DMS79 treated with DMSO at 0.1 percent for 48 hours (cell line): ENCODE data around the gene RRBP1.

ENCODE experiments used
- DNase-seq: peaks from one replicate; lab custom pipeline; 2025; lab: John Stamatoyannopoulos, UW

The RRBP1 gene

GRCh38 chr20:17611540-17612286, 70.3 kb downstream of the RRBP1 start:
- DNase-seq, result no peak

- DNase-seq, result no peak
Observed at GRCh38 chr20:17611290-17611539, 70.8 kb downstream of the RRBP1 start.

DNA sequence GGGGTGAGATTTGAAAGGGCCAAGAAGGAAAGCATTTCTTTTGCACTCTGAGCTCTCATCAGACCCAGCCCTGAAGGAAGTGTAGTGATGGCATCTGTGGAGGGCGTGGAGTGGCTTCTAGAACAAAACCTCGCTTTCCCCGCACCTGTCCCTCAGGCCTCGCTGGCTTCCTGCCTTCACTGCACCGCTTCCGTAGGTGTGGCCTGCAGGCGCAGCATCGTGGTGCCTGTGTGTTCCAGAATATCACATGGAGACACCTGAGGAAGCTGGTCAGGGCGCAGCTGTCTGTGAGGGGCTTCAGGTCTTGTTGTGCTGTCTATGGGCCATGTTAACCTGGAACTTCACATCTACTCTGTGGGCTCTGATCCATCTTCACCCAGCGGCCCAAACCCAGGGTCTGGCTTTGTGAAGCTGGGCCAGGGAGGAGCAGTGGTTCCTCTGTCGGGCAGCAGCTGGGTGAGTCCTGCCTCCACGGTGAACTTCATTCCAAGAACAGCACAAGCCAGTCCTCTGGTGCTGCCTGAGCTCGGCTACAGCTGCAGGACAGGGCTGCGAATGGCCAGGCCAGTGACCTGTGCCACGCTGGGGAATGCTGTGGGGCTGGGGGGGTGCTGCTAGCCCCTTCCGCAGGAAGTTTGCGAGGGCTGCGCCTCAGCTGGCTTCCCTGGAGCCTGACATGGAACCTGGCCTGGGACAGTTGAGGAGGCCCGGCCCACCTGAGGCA, 71.3 kb downstream of the RRBP1 start:
- DNase-seq, result no peak

GRCh38 chr20:17609811-17610377, 72.1 kb downstream of the RRBP1 start:
- DNase-seq, result no peak

DNA sequence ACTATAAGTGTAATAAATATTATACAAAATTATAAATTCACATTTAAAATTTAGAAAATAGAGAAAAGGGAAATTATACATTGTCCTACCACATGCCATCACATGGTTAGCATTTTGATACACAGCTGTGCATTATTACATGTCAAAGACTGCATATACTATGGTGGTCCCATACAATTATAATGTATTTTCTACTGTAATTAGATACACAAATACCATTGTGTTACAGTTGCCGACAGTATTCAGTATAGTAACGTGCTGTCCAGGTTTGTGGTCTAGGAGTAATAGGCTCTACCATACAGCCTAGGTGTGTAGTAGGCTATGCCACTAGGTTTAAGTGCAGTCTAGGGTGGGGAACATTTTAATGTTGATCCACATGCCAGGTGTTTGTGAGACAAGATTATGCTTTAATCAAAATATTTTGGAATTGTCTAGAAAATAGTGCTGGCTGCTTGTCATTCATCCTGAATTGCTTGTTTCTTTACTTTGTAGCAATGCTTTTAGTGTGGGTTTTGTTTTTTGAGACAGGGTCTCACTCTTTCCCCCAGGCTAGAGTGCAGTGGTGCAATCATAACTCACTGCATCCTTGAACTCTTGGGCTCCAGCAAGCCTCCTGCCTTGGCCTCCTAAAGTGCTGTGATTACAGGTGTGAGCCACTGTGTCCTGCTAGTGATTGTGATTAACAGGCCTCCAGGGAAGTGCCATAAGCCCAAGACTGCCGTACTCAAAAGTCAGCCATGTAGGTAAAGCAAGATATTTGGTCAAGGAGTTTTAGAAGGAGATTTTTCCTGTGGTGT, 73.1 kb downstream of the RRBP1 start:
- DNase-seq, result no peak

GRCh38 chr20:17606001-17606400, 76.0 kb downstream of the RRBP1 start:
- DNase-seq, result no peak

DNA sequence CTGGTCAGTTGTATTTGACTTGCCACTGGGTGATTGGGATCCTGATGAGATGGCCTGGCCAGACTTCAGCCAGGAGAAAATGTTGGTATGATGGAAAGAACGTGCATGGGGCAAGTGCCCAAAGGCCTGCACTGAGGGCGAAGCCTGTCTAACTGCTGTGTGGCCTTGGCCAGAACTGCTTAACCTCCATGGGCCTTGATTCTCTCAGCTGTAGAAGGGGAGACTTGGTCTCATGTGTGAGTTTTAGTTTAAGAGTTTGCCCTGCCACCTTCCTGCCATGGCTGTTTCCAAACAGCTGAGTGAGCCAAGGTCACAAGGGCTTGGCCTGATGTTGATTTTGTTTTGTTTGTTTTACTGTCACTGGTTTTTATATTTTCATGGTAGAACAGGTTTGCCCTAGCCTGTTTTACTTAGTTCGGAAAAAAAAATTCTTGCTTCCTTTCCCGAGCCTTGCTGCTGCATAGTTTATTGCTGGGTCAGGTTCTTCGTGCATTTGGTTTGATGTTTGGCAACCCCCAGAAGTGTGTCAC, 76.8 kb downstream of the RRBP1 start:
- DNase-seq, result no peak

DNA sequence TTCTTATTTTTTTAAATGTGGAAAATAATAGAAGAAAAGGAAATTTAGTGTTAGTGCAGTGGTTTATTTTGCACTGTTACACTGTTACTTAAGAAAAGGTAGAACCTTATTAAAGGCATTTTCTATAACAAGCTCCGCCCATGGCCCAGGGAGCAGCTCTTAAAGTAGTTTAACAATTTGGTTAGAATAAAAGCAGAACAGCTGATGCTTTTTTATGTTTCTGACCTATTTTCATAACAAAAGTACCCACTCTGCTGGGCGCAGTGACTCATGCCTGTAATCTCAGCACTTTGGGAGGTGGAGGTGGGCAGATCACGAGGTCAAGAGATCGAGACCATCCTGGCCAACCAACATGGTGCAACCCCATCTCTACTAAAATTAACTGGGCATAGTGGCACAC, 79.5 kb downstream of the RRBP1 start:
- no peak for DNase-seq

DNA sequence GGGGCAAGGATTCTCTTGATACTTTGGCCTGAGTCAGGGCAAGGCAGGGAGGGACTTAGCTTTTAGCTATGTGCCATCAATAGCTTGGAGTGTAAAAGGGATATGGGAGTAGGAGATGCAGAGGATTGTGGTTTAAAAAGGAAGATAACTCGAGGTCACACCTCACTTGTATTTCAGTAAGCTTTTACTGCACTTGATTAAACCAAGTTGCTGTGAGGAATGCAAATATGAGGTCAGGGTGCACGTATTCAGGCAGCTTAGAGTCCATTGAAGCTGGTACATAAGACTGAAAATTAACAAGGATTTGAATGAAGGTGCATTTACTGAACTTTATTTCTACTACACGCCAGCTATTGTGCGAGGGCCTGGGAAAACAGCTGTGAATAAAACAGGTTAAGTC, 80.1 kb downstream of the RRBP1 start:
- no peak for DNase-seq

DNA sequence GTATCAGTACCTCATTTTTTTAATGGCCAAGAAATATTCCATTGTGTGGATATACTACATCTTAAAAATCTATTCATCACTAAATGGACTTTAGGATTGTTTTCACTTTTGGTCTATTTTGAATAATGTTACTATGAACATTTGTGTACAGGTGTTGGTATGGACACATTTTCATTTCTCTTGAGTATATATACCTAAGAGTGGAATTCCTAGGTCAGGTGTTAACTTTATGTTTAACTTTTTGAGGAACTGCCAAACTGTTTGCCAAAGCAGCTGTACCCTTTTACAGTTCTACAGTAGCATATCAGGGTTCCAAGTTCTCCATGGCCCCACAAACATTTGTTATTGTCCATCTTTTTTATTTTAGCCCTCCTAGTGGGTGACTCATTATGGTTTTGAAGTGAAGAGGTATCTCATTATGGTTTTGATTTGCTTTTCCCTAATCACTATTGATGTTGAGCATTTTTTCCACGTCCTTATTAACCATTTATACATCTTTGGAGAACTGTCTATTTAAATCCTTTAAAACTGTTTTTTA, 84.0 kb downstream of the RRBP1 start:
- DNase-seq, result no peak

GRCh38 chr20:17595856-17596255, 86.2 kb downstream of the RRBP1 start:
- DNase-seq, result no peak

DNA sequence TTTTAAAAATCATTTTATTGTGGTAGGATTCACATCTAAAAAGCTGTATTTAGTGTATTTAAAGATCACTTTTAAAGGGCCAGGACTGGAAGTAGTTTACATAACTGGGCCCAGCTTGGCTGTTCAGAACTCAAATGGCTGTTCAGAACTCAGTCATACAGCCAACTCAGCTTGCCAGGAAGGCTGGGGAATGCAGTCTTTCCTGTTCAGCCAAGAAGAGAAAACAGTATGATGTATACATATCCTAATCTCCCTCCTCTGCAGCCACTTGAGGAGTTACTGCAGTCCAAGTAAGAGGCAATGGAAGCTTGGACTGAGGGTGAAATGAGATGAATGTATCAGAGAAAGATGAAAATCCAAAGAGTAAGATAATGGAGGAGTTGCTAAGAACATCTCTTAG, 87.6 kb downstream of the RRBP1 start:
- no peak for DNase-seq

DNA sequence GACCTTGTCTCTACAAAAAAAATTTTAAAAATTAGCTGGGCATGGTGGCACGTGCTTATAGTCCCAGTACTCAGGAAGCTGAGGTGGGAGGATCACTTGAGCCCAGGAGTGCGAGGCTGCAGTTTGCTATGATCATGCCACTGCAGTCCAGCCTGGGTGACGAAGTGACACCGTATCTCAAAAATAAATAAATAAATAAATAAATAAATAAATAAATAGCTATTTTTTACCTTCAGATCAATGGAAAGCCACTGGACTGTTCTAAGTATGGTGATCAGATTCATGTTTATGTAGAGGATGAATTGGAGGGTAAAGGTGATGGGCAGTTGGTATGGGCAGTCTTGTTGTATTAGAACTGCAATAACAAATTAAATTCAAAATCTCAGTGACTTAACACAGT, 88.1 kb downstream of the RRBP1 start:
- no peak for DNase-seq

DNA sequence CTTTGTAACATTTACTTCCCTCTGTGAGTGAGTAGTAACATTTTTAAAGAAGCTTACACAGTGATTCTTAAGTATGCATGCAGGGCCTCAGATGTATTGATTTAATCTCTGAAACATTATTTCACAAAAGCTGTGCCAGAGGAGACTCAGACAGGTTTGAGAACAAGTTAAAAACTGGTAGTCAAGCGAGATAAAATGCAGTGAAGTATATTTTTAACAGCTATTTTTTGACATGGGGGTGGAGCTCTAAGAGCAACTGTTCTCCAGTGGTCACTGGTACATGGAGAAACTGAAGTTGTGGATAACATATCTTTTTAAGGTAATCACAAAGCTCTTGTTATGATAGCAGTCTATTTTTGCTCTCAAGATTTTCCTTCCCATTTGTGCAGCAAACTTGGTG, 91.8 kb downstream of the RRBP1 start:
- DNase-seq, result no peak

- DNase-seq, result no peak
Observed at GRCh38 chr20:17589161-17589834, 92.7 kb downstream of the RRBP1 start.

- no peak for DNase-seq
Observed at GRCh38 chr20:17587824-17588223, 94.2 kb downstream of the RRBP1 start.

DNA sequence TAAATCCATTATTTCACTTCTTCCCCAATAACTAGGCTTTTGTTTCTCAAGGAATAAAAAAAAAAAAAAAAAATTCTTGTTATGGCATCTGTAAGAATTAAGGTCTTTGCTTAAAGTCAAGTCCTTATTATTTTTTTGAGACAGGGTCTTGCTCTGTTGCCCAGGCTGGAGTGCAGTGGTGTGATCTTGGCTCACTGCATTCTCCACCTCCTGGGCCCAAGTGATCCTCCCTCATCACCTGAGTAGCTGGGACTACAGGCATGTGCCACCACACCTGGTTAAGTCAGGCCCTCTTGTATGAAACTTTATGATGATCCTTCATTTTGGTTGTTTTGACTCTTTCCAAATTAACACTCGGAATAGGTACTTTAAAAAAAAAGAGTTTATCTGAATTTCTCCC, 94.9 kb downstream of the RRBP1 start:
- no peak for DNase-seq

- no peak for DNase-seq
Observed at GRCh38 chr20:17586250-17586649, 95.8 kb downstream of the RRBP1 start.

- no peak for DNase-seq
Observed at GRCh38 chr20:17584689-17585088, 97.4 kb downstream of the RRBP1 start.

- DNase-seq, result no peak
Observed at GRCh38 chr20:17583126-17583525, 98.9 kb downstream of the RRBP1 start.

- DNase-seq, result no peak
Observed at GRCh38 chr20:17580895-17581294, 101.1 kb downstream of the RRBP1 start.
